WTC11 (cell line): ENCODE results near the gene CXCL12. TPM values are rescaled to one million over a fixed set of nuclear protein-coding genes. Genes with fewer than 3 reads are reported as not detected.

Source experiments
- ATF1 ChIP-seq: sonication (generic); formaldehyde crosslinking; IDR thresholded peaks from 2 replicates; pipeline ENCODE4 v1.8.1; 2023; ENCODE audit warnings: mild to moderate bottlenecking, moderate library complexity, missing genetic modification reagents
- CDX4 ChIP-seq: fragments of 250-450 bp; sonication (Bioruptor Pico); IDR thresholded peaks from 2 replicates; pipeline ENCODE4 v1.9.0; 2021; ENCODE audit warnings: moderate library complexity, mild to moderate bottlenecking, inconsistent platforms, borderline replicate concordance
- CREM ChIP-seq: sonication (generic); formaldehyde crosslinking; IDR thresholded peaks from 2 replicates; pipeline ENCODE4 v1.8.1; 2022; ENCODE audit warnings: mild to moderate bottlenecking, missing genetic modification reagents, moderate library complexity
- E2F4 ChIP-seq: sonication (generic); formaldehyde crosslinking; IDR thresholded peaks from 2 replicates; pipeline ENCODE4 v1.8.1; 2022; ENCODE audit warnings: low read depth, mild to moderate bottlenecking, moderate library complexity, missing genetic modification reagents, borderline replicate concordance
- EMX1 ChIP-seq: fragments of 250-450 bp; sonication (Bioruptor Pico); IDR thresholded peaks from 2 replicates; pipeline ENCODE4 v1.8.0; 2021; ENCODE audit warnings: mild to moderate bottlenecking
- ERG ChIP-seq: fragments of 250-450 bp; sonication (Bioruptor Pico); IDR thresholded peaks from 2 replicates; pipeline ENCODE4 v1.8.0; 2021; ENCODE audit warnings: mild to moderate bottlenecking
- ETV6 ChIP-seq: sonication (generic); formaldehyde crosslinking; IDR thresholded peaks from 2 replicates; pipeline ENCODE4 v1.8.1; 2022; ENCODE audit warnings: mild to moderate bottlenecking, missing genetic modification reagents
- GABPB1 ChIP-seq: sonication (generic); formaldehyde crosslinking; IDR thresholded peaks from 2 replicates; pipeline ENCODE4 v1.8.1; 2023; ENCODE audit warnings: mild to moderate bottlenecking, missing genetic modification reagents
- IRF2 ChIP-seq: sonication (generic); formaldehyde crosslinking; IDR thresholded peaks from 2 replicates; pipeline ENCODE4 v1.8.0; 2022; ENCODE audit warnings: low read depth, missing genetic modification reagents, borderline replicate concordance
- JAZF1 ChIP-seq: fragments of 250-450 bp; sonication (Bioruptor Pico); IDR thresholded peaks from 2 replicates; pipeline ENCODE4 v1.9.0; 2021; ENCODE audit warnings: moderate library complexity, mild to moderate bottlenecking, inconsistent platforms
- MAX ChIP-seq: sonication (generic); formaldehyde crosslinking; IDR thresholded peaks from 2 replicates; pipeline ENCODE4 v1.8.0; 2022; ENCODE audit warnings: mild to moderate bottlenecking, missing genetic modification reagents
- MLX ChIP-seq: sonication (generic); formaldehyde crosslinking; IDR thresholded peaks from 2 replicates; pipeline ENCODE4 v1.8.1; 2023; ENCODE audit warnings: mild to moderate bottlenecking, missing genetic modification reagents, moderate library complexity
- NFE2L1 ChIP-seq: sonication (generic); formaldehyde crosslinking; IDR thresholded peaks from 2 replicates; pipeline ENCODE4 v1.8.1; 2023; ENCODE audit warnings: missing genetic modification reagents
- NR1H2 ChIP-seq: sonication (generic); formaldehyde crosslinking; IDR thresholded peaks from 2 replicates; pipeline ENCODE4 v1.9.0; 2021; ENCODE audit warnings: mild to moderate bottlenecking, moderate library complexity, missing genetic modification reagents
- NR3C1 ChIP-seq: sonication (generic); formaldehyde crosslinking; conservative IDR thresholded peaks from 2 replicates; pipeline ENCODE4 v1.8.1; 2023; ENCODE audit warnings: low read depth, mild to moderate bottlenecking, missing genetic modification reagents
- OVOL2 ChIP-seq: fragments of 250-450 bp; sonication (Bioruptor Pico); IDR thresholded peaks from 2 replicates; pipeline ENCODE4 v1.9.0; 2021; ENCODE audit warnings: mild to moderate bottlenecking, borderline replicate concordance
- SMAD3 ChIP-seq: sonication (generic); formaldehyde crosslinking; IDR thresholded peaks from 2 replicates; pipeline ENCODE4 v1.8.0; 2022; ENCODE audit warnings: missing genetic modification reagents, mild to moderate bottlenecking, borderline replicate concordance
- SMAD4 ChIP-seq: sonication (generic); formaldehyde crosslinking; IDR thresholded peaks from 2 replicates; pipeline ENCODE4 v1.8.0; 2022; ENCODE audit warnings: mild to moderate bottlenecking, missing genetic modification reagents
- SOX15 ChIP-seq: fragments of 250-450 bp; sonication (Bioruptor Pico); IDR thresholded peaks from 2 replicates; pipeline ENCODE4 v1.9.0; 2021; ENCODE audit warnings: mild to moderate bottlenecking
- SP1 ChIP-seq: sonication (generic); formaldehyde crosslinking; conservative IDR thresholded peaks from 2 replicates; pipeline ENCODE4 v1.8.1; 2022; ENCODE audit warnings: missing genetic modification reagents
- TCF7 ChIP-seq: sonication (generic); formaldehyde crosslinking; IDR thresholded peaks from 2 replicates; pipeline ENCODE4 v1.8.0; 2022; ENCODE audit warnings: mild to moderate bottlenecking, low read depth, missing genetic modification reagents, moderate library complexity
- TP53 ChIP-seq: sonication (generic); formaldehyde crosslinking; IDR thresholded peaks from 2 replicates; pipeline ENCODE4 v1.8.1; 2023; ENCODE audit warnings: mild to moderate bottlenecking, missing genetic modification reagents
- USF1 ChIP-seq: sonication (generic); formaldehyde crosslinking; IDR thresholded peaks from 2 replicates; pipeline ENCODE4 v1.8.0; 2022; ENCODE audit warnings: mild to moderate bottlenecking, missing genetic modification reagents
- ZBTB21 ChIP-seq: sonication (generic); formaldehyde crosslinking; IDR thresholded peaks from 2 replicates; pipeline ENCODE4 v1.8.1; 2023; ENCODE audit warnings: mild to moderate bottlenecking, missing genetic modification reagents, borderline replicate concordance
- ZNF281 ChIP-seq: sonication (generic); formaldehyde crosslinking; IDR thresholded peaks from 2 replicates; pipeline ENCODE4 v1.8.0; 2023; ENCODE audit warnings: mild to moderate bottlenecking, missing genetic modification reagents
- ZNF396 ChIP-seq: fragments of 250-450 bp; sonication (Bioruptor Pico); IDR thresholded peaks from 2 replicates; pipeline ENCODE4 v1.8.0; 2021; ENCODE audit warnings: mild to moderate bottlenecking, moderate library complexity, borderline replicate concordance
- ZNF416 ChIP-seq: fragments of 250-450 bp; sonication (Bioruptor Pico); IDR thresholded peaks from 2 replicates; pipeline ENCODE4 v1.9.0; 2021; ENCODE audit warnings: mild to moderate bottlenecking, inconsistent platforms
- ZNF423 ChIP-seq: fragments of 250-450 bp; sonication (Bioruptor Pico); IDR thresholded peaks from 2 replicates; pipeline ENCODE4 v2.1.2; 2022; ENCODE audit warnings: mild to moderate bottlenecking, moderate library complexity
- ZNF425 ChIP-seq: fragments of 250-450 bp; sonication (Bioruptor Pico); conservative IDR thresholded peaks from 2 replicates; pipeline ENCODE4 v1.9.0; 2021; ENCODE audit warnings: mild to moderate bottlenecking
- total RNA-seq: library from RNA; stranded (reverse); gene quantifications from 3 replicates; pipeline ENCODE4 v1.2.3, GENCODE V29; 2021

Gene CXCL12
- total RNA-seq, 1 experiment from 2014 or later: 52.4 TPM

GRCh38 chr10:44370731-44371248, 14.1 kb downstream of the CXCL12 start (continued):
- TF ChIP-seq ZNF281 (CRISPR knock-in tag) (no peak), SP1 (CRISPR knock-in tag) (peak; percentile 45; the same call in 1 of the 2 replicates), MLX (CRISPR knock-in tag) (no peak), SMAD4 (no peak), OVOL2 (CRISPR knock-in tag) (no peak), ZNF416 (no peak), ERG (CRISPR knock-in tag) (no peak), CDX4 (CRISPR knock-in tag) (no peak), TP53 (CRISPR knock-in tag) (no peak), ZNF423 (CRISPR knock-in tag) (no peak), EMX1 (no peak), NR3C1 (CRISPR knock-in tag) (no peak), TCF7 (CRISPR knock-in tag) (no peak), USF1 (CRISPR knock-in tag) (no peak), ZBTB21 (CRISPR knock-in tag) (no peak), SMAD3 (CRISPR knock-in tag) (no peak), ATF1 (CRISPR knock-in tag) (no peak), ETV6 (CRISPR knock-in tag) (0 out of 2 replicates have a peak, but pooled peaks have one; percentile 46), SOX15 (CRISPR knock-in tag) (no peak), E2F4 (no peak), JAZF1 (CRISPR knock-in tag) (no peak), GABPB1 (CRISPR knock-in tag) (no peak), ZNF425 (CRISPR knock-in tag) (no peak), NFE2L1 (CRISPR knock-in tag) (no peak), CREM (CRISPR knock-in tag) (no peak), NR1H2 (CRISPR knock-in tag) (no peak), ZNF396 (CRISPR knock-in tag) (no peak), MAX (CRISPR knock-in tag) (peak; percentile 71), IRF2 (no peak)
